ENCODE data around the gene BCL7A.
"Not testable (repeated sequence)": the region's sequence is repeated elsewhere in the genome, so short reads cannot be mapped to it uniquely, and the experiment has no call there.

BCL7A gene

GRCh38 chr12:122021822-122022392 lies at the start of gene BCL7A:
TSS of gene BCL7A (plus strand) at chr12:122021884. CDS start at chr12:122022092, 208 bp downstream.
- DNase-seq (ENCODE audit: low read depth in 2 of 2) = peak in 1 of 2 donors; percentile 30

GRCh38 chr12:121974026-121974985 lies 47.4 kb upstream of the BCL7A start:
- no peak for DNase-seq (ENCODE audit: low read depth in 2 of 2)

- no peak for DNase-seq (ENCODE audit: low read depth in 2 of 2)
Measured at GRCh38 chr12:121975021-121975420, 46.7 kb upstream of the BCL7A start.

- no peak for DNase-seq (ENCODE audit: low read depth in 2 of 2)
Measured at GRCh38 chr12:121976950-121977349, 44.7 kb upstream of the BCL7A start.

GRCh38 chr12:121980191-121980891 lies 41.3 kb upstream of the BCL7A start:
- DNase-seq (ENCODE audit: low read depth in 2 of 2) = no peak

GRCh38 chr12:121980892-121981272 lies 40.8 kb upstream of the BCL7A start:
- no peak for DNase-seq (ENCODE audit: low read depth in 2 of 2)

- DNase-seq (ENCODE audit: low read depth in 2 of 2) = no peak
Measured at GRCh38 chr12:121981456-121981855, 40.2 kb upstream of the BCL7A start.

- no peak for DNase-seq (ENCODE audit: low read depth in 2 of 2)
Measured at GRCh38 chr12:121982950-121983349, 38.7 kb upstream of the BCL7A start.

GRCh38 chr12:121983536-121984210 lies 38.0 kb upstream of the BCL7A start:
- no peak for DNase-seq (ENCODE audit: low read depth in 2 of 2)

- no peak for DNase-seq (ENCODE audit: low read depth in 2 of 2)
Measured at GRCh38 chr12:121986489-121987245, 35.0 kb upstream of the BCL7A start.

- DNase-seq (ENCODE audit: low read depth in 2 of 2) = not testable (repeated sequence)
Measured at GRCh38 chr12:121988519-121988918, 33.2 kb upstream of the BCL7A start.

GRCh38 chr12:121989276-121990113 lies 32.2 kb upstream of the BCL7A start:
- DNase-seq (ENCODE audit: low read depth in 2 of 2) = no peak

- DNase-seq (ENCODE audit: low read depth in 2 of 2) = no peak
Measured at GRCh38 chr12:121990114-121990647, 31.5 kb upstream of the BCL7A start.

- no peak for DNase-seq (ENCODE audit: low read depth in 2 of 2)
Measured at GRCh38 chr12:121990692-121991603, 30.7 kb upstream of the BCL7A start.

- no peak for DNase-seq (ENCODE audit: low read depth in 2 of 2)
Measured at GRCh38 chr12:121992059-121992879, 29.4 kb upstream of the BCL7A start.

GRCh38 chr12:121996050-121996944 lies 25.4 kb upstream of the BCL7A start:
- no peak for DNase-seq (ENCODE audit: low read depth in 2 of 2)

Data from stimulated activated CD8-positive, alpha-beta memory T cell treated with anti-CD3 and anti-CD28 coated beads, Interleukin-2, amount 100 ng/mL, for 1 hour (primary cell).